HL-60 (cell line): ENCODE results near the gene EIF4ENIF1.

ENCODE experiments used
- CTCF ChIP-seq: IDR thresholded peaks from one replicate; pipeline ENCODE4 v1.5.1; 2011; ENCODE audit warnings: low read length, control low read depth, inconsistent platforms; ENCODE audit not compliant: insufficient read depth
- POLR2AphosphoS5 ChIP-seq: IDR thresholded peaks from 2 replicates; pipeline ENCODE4 v1.6.1; 2012; ENCODE audit warnings: low read depth
- REST ChIP-seq: IDR thresholded peaks from 2 replicates; pipeline ENCODE4 v1.6.1; 2012; ENCODE audit warnings: low read depth; ENCODE audit not compliant: insufficient replicate concordance

- no peak for TF ChIP-seq POLR2AphosphoS5
- TF ChIP-seq CTCF, result no peak
- no peak for TF ChIP-seq REST
Observed at GRCh38 chr22:31436132-31436531, 53.5 kb downstream of the EIF4ENIF1 start.
